K562 treated with DMSO at 1 percent for 24 hours (cell line): ENCODE measurements around the gene DYDC1. TPM values are rescaled to one million over a fixed set of nuclear protein-coding genes. Genes with fewer than 3 reads are reported as not detected.

Experiments
- total RNA-seq: library from RNA; unstranded; fragments of 300-600 nt; gene quantifications from 2 replicates; pipeline ENCODE4 v1.2.3, GENCODE V29; 2022; ENCODE audit warnings: low read depth; ENCODE audit not compliant: insufficient read depth

DYDC1 gene
- total RNA-seq, result not detected in 2 replicates

DNA sequence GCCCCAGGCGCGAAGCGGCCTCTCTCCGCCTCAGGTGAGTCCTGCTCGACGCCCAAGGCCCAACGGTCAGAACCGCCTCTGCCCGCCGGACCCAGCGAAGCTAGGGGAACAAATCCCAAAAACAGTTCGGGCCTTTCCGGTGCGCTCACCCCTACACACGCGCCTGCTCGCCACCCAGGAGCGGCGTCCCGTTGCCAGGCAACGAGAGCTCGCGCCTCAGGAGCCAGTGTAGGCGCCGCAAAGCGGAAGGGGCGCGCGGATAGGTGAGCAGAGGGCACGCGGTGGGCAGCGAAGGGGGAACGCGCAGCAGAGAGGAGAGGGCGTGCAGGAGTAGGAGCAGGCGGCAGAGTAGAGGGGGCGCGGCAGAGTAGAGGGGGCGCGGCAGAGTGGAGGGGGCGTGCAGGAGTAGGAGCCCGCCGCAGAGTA, at the start of gene DYDC1, which contains the start of gene DYDC2:
Gene DYDC1, minus strand, starts transcription at position 193 of the 426 bp plus-strand sequence. CDS start 4,154 bp downstream, outside the sequence.
Gene DYDC2, plus strand, starts transcription at position 219 of the 426 bp plus-strand sequence. CDS start 5,663 bp downstream, outside the sequence.

DNA sequence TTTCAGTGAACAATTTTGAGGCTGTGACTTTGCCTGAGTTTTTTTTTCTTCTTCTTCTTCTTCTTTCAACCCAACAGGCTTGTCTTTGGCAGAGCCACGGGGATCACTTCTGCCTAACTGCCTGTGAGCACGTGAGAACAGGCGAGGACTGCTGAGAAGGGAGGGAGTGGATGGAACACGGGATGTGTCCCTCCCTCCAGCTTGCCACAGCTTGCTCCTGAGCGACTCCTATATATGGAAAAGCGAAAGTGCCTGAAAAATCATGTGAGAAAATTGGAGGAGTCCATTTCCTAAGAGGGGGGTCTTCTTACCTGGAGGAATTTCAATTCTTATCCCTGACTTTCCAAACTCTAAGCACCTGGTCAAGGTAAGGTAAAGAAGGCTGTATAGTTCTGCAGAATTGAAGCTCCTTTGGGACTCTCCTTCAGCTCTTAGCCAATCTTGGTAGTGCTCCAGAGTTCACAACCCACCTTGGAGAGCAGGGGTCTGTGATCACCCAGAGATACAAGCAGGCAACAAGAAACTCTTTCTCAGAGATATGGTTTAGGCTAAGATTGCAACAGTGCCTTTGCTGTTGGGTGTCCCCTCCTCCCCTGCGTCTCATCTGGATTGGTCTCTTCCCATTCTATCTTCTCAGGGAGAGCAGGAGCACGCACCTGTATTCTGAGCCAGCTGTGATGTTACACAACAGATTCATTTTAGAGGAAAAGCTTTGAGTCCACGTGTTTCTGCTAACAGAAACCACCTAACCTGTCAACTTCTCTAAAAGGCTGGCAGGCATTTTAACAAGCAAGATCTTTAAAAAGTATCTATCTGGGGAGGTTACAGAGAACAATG, 66.9 kb downstream of the DYDC1 start, which contains the start of gene MAT1A:
Gene MAT1A, minus strand, starts transcription at position 208 of the 837 bp plus-strand sequence. CDS start 235 bp downstream, outside the sequence.

Other genes with a start within 250 kb of the DYDC1 start
- not detected in 2 replicates for gene PLAC9, start 224.0 kb downstream of the DYDC1 start, total RNA-seq
- 188 and 189 TPM in 2 replicates for gene ANXA11, start 151.2 kb downstream of the DYDC1 start, total RNA-seq
- gene MAT1A, start 67.1 kb downstream of the DYDC1 start, total RNA-seq, result 3.1 and 3.8 TPM in 2 replicates
- 3.1 and 3.4 TPM in 2 replicates for gene DYDC2, start within 50 bp of the DYDC1 start, total RNA-seq
- 0.94 and 1.3 TPM in 2 replicates for gene PRXL2A, start 51.8 kb upstream of the DYDC1 start, total RNA-seq
- gene TSPAN14, start 97.6 kb upstream of the DYDC1 start, total RNA-seq, result 69.7 and 71.3 TPM in 2 replicates
- gene SH2D4B, start 181.1 kb upstream of the DYDC1 start, total RNA-seq, result 0.09 TPM in 1 of 2 replicates, not detected in the other